GM19397 (cell line): ENCODE measurements around the gene SLC6A5.
"Not testable (repeated sequence)": the region's sequence is repeated elsewhere in the genome, so short reads cannot be mapped to it uniquely, and the experiment has no call there.

Experiments
- ATAC-seq: cut with Tn5 transposase; IDR thresholded peaks from one replicate; pipeline ENCODE4 v1.9.1; 2021; ENCODE audit warnings: mild to moderate bottlenecking, moderate library complexity; ENCODE audit not compliant: unreplicated experiment

SLC6A5 gene

GRCh38 chr11:20599221-20600019, at the start of gene SLC6A5:
Gene SLC6A5 (plus strand): TSS chr11:20599608. CDS start chr11:20599673, 65 bp downstream.
- no peak for ATAC-seq

GRCh38 chr11:20551096-20551495, 48.3 kb upstream of the SLC6A5 start:
- no peak for ATAC-seq

- ATAC-seq: no peak
Measured at GRCh38 chr11:20555783-20556182, 43.6 kb upstream of the SLC6A5 start.

GRCh38 chr11:20556396-20556795, 43.0 kb upstream of the SLC6A5 start:
- not testable (repeated sequence) for ATAC-seq

GRCh38 chr11:20558741-20559140, 40.7 kb upstream of the SLC6A5 start:
- no peak for ATAC-seq

- no peak for ATAC-seq
Measured at GRCh38 chr11:20559523-20560300, 39.7 kb upstream of the SLC6A5 start.

- ATAC-seq: no peak
Measured at GRCh38 chr11:20561915-20562314, 37.5 kb upstream of the SLC6A5 start.

- no peak for ATAC-seq
Measured at GRCh38 chr11:20563866-20564265, 35.5 kb upstream of the SLC6A5 start.

- ATAC-seq: no peak
Measured at GRCh38 chr11:20564846-20565635, 34.4 kb upstream of the SLC6A5 start.

- ATAC-seq: not testable (repeated sequence)
Measured at GRCh38 chr11:20566115-20566514, 33.3 kb upstream of the SLC6A5 start.

GRCh38 chr11:20566591-20567434, 32.6 kb upstream of the SLC6A5 start:
- ATAC-seq: no peak

- not testable (repeated sequence) for ATAC-seq
Measured at GRCh38 chr11:20579725-20580124, 19.7 kb upstream of the SLC6A5 start.

- ATAC-seq: no peak
Measured at GRCh38 chr11:20583201-20583600, 16.2 kb upstream of the SLC6A5 start.

- ATAC-seq: no peak
Measured at GRCh38 chr11:20584093-20584774, 15.2 kb upstream of the SLC6A5 start.

- no peak for ATAC-seq
Measured at GRCh38 chr11:20589796-20590195, 9.6 kb upstream of the SLC6A5 start.

- ATAC-seq: no peak
Measured at GRCh38 chr11:20590381-20590780, 9.0 kb upstream of the SLC6A5 start.

- no peak for ATAC-seq
Measured at GRCh38 chr11:20592741-20593140, 6.7 kb upstream of the SLC6A5 start.

- ATAC-seq: no peak
Measured at GRCh38 chr11:20594274-20595061, 4.9 kb upstream of the SLC6A5 start.

- ATAC-seq: no peak
Measured at GRCh38 chr11:20595101-20595500, 4.3 kb upstream of the SLC6A5 start.
